HepG2 (cell line): ENCODE measurements around the gene SPATA33. TPM values are rescaled to one million over a fixed set of nuclear protein-coding genes. Genes with fewer than 3 reads are reported as not detected.

Experiments
- ATAC-seq: fragments of 200-7000 bp; cut with Tn5 transposase; 3 replicates; pipeline ENCODE4 v1.9.1; 2020; ENCODE audit warnings: mild to moderate bottlenecking, moderate library complexity
- BruUV-seq: library from RNA; stranded (reverse); fragments of 400-500 nt; replicated peaks from 2 replicates; lab custom pipeline; 2021; lab: Mats Ljungman, UMichigan
- CTCF ChIA-PET: fragments of 300-600 bp; formaldehyde crosslinking; extraction: SDS; loops from one replicate; lab custom pipeline; 2021; ENCODE audit warnings: low total read pairs, inconsistent platforms, low intra/inter-chr PET ratio; lab: Yijun Ruan, JAX
- POLR2A ChIA-PET: fragments of 350-600 bp; sonication (Branson Sonifier 250); formaldehyde crosslinking; loops from one replicate; lab custom pipeline; 2020; ENCODE audit warnings: antibody characterized with exemption, inconsistent platforms; lab: Yijun Ruan, JAX
- DNase-seq: peaks from one replicate; pipeline ENCODE4 v3.0.0-alpha.2; 2015; ENCODE audit warnings: low spot score
- FAIRE-seq: peaks from 3 replicates; lab custom pipeline; 2011; peaks lifted over from hg19 to GRCh38; lab: Jason Lieb, UNC
- H2AFZ ChIP-seq: one replicate; pipeline ENCODE4 v1.6.1; 2011; ENCODE audit warnings: low read length, inconsistent platforms
- H3K27ac ChIP-seq: fragments of 300-600 bp; 3 replicates; pipeline ENCODE4 v1.8.0; 2011; ENCODE audit warnings: mixed run types, mild to moderate bottlenecking, mixed read lengths, low read length, inconsistent platforms; ENCODE audit not compliant: insufficient read depth; ENCODE audit errors: extremely low read length
- H3K27me3 ChIP-seq, 2 experiments: fragments of 200-600 bp in 1 of 2; 2 replicates in 1 of 2; 3 replicates in 1 of 2; pipeline versions ENCODE4 v1.6.0 to v1.8.0; 2011; ENCODE audit warnings: low read length in 2 of 2, mild to moderate bottlenecking in 2 of 2, moderate library complexity in 2 of 2, inconsistent platforms in 1 of 2; ENCODE audit not compliant: insufficient read depth in 2 of 2, control insufficient read depth in 1 of 2
- H3K36me3 ChIP-seq, 2 experiments: fragments of 200-600 bp in 1 of 2; replicated peaks in 1 of 2; 2 replicates in 1 of 2; 3 replicates in 1 of 2; pipeline versions ENCODE4 v1.5.1 to v1.8.0; 2011; ENCODE audit warnings: low read length in 2 of 2, inconsistent platforms in 1 of 2; ENCODE audit not compliant: insufficient read depth in 2 of 2, control insufficient read depth in 1 of 2
- H3K4me1 ChIP-seq: 2 replicates; pipeline ENCODE4 v1.5.1; 2012; ENCODE audit warnings: low read length, inconsistent platforms; ENCODE audit not compliant: insufficient read depth
- H3K4me2 ChIP-seq: 2 replicates; pipeline ENCODE4 v1.6.0; 2011; ENCODE audit warnings: low read depth, low read length, inconsistent platforms
- H3K4me3 ChIP-seq, 3 experiments: fragments of 200-600 bp in 1 of 3; sonication (generic), shearing (Covaris generic) in 1 of 3; replicated peaks in 1 of 3; 2 replicates each; pipeline ENCODE4 v1.5.1; 2011 to 2016; ENCODE audit warnings: low read length in 3 of 3, inconsistent platforms in 2 of 3, low read depth in 2 of 3, mild to moderate bottlenecking in 2 of 3, control low read depth in 1 of 3, mixed read lengths in 1 of 3; ENCODE audit not compliant: insufficient read depth in 1 of 3
- H3K79me2 ChIP-seq: one replicate; pipeline ENCODE4 v1.6.1; 2011; ENCODE audit warnings: low read length, inconsistent platforms; ENCODE audit not compliant: insufficient read depth
- H3K9ac ChIP-seq: 2 replicates; pipeline ENCODE4 v1.6.0; 2011; ENCODE audit warnings: mild to moderate bottlenecking, low read depth, low read length, inconsistent platforms; ENCODE audit not compliant: insufficient read depth
- H3K9me3 ChIP-seq: 2 replicates; pipeline ENCODE4 v1.5.1; 2012; ENCODE audit warnings: mild to moderate bottlenecking, low read length
- H4K20me1 ChIP-seq: 2 replicates; pipeline ENCODE4 v1.6.0; 2011; ENCODE audit warnings: inconsistent platforms, mild to moderate bottlenecking, low read length, moderate library complexity; ENCODE audit not compliant: insufficient read depth
- ATF3 ChIP-seq: sonication (generic); formaldehyde crosslinking; IDR thresholded peaks from 2 replicates; pipeline ENCODE4 v1.4.0; 2020; ENCODE audit warnings: missing genetic modification reagents
- CENPX ChIP-seq: sonication (generic); formaldehyde crosslinking; IDR thresholded peaks from 2 replicates; pipeline ENCODE4 v1.9.0; 2021; ENCODE audit warnings: mild to moderate bottlenecking, missing genetic modification reagents, moderate library complexity
- CREBL2 ChIP-seq: sonication (generic); formaldehyde crosslinking; IDR thresholded peaks from 2 replicates; pipeline ENCODE4 v1.8.1; 2023; ENCODE audit warnings: missing genetic modification reagents, mild to moderate bottlenecking, borderline replicate concordance
- CTCF ChIP-seq: sonication (generic); formaldehyde crosslinking; IDR thresholded peaks from 2 replicates; pipeline ENCODE4 v1.5.0; 2020; ENCODE audit warnings: mild to moderate bottlenecking, missing genetic modification reagents, moderate library complexity
- ERF ChIP-seq: IDR thresholded peaks from 2 replicates; pipeline ENCODE4 v1.6.1; 2018; ENCODE audit warnings: missing biosample characterization, missing genetic modification reagents
- HNRNPL ChIP-seq: fragments of 200-400 bp; formaldehyde crosslinking; IDR thresholded peaks from 2 replicates; pipeline ENCODE4 v1.6.1; 2017; ENCODE audit warnings: mild to moderate bottlenecking, low read depth, low read length
- KDM3A ChIP-seq: IDR thresholded peaks from 2 replicates; pipeline ENCODE4 v1.6.1; 2018; ENCODE audit warnings: low read depth, missing compliant biosample characterization
- MEF2D ChIP-seq: sonication (generic); formaldehyde crosslinking; IDR thresholded peaks from 2 replicates; pipeline ENCODE4 v1.5.1; 2020; ENCODE audit warnings: mild to moderate bottlenecking, missing genetic modification reagents
- PHB2 ChIP-seq: fragments of 450-650 bp; IDR thresholded peaks from 2 replicates; pipeline ENCODE4 v1.6.1; 2018; ENCODE audit not compliant: partially characterized antibody
- RAD21 ChIP-seq: fragments of 450-650 bp; formaldehyde crosslinking; IDR thresholded peaks from 2 replicates; pipeline ENCODE4 v1.5.0; 2020; ENCODE audit warnings: mild to moderate bottlenecking
- RAD51 ChIP-seq: fragments of 450-650 bp; IDR thresholded peaks from 2 replicates; pipeline ENCODE4 v1.6.1; 2016; ENCODE audit warnings: borderline replicate concordance
- SKI ChIP-seq: fragments of 450-650 bp; IDR thresholded peaks from one replicate; pipeline ENCODE4 v1.6.1; 2018; ENCODE audit warnings: mild to moderate bottlenecking; ENCODE audit not compliant: partially characterized antibody
- SRSF1 ChIP-seq: fragments of 200-400 bp; formaldehyde crosslinking; optimal IDR thresholded peaks from 2 replicates; pipeline ENCODE3; 2017; ENCODE audit warnings: mild to moderate bottlenecking, low read depth, low read length, moderate library complexity
- TFDP2 ChIP-seq: sonication (generic); formaldehyde crosslinking; IDR thresholded peaks from 2 replicates; pipeline ENCODE4 v1.4.0; 2020; ENCODE audit warnings: missing genetic modification reagents
- ZBTB21 ChIP-seq: sonication (generic); formaldehyde crosslinking; IDR thresholded peaks from 2 replicates; pipeline ENCODE4 v1.4.0; 2020; ENCODE audit warnings: missing genetic modification reagents
- ZBTB39 ChIP-seq: sonication (generic); formaldehyde crosslinking; IDR thresholded peaks from 2 replicates; pipeline ENCODE4 v1.5.0; 2020; ENCODE audit warnings: missing genetic modification reagents
- ZNF10 ChIP-seq: sonication (generic); formaldehyde crosslinking; IDR thresholded peaks from 2 replicates; pipeline ENCODE4 v1.4.0; 2020; ENCODE audit warnings: mild to moderate bottlenecking, low read depth, missing genetic modification reagents, borderline replicate concordance
- ZNF629 ChIP-seq: sonication (generic); formaldehyde crosslinking; conservative IDR thresholded peaks from 2 replicates; pipeline ENCODE4 v1.5.0; 2020; ENCODE audit warnings: missing genetic modification reagents
- ZNF850 ChIP-seq: sonication (generic); formaldehyde crosslinking; conservative IDR thresholded peaks from 2 replicates; pipeline ENCODE4 v1.9.0; 2021; ENCODE audit warnings: mild to moderate bottlenecking, missing genetic modification reagents
- WGBS: methylation state at CpG from one replicate; pipeline ENCODE4 v1.1.6; 2017; ENCODE audit warnings: low lambda C conversion rate; 5-methylcytosine and 5-hydroxymethylcytosine counted together
- in situ Hi-C: cut with HindIII; loops from 2 replicates; pipeline ENCODE4 v1.10.0; 2017; ENCODE audit warnings: low pct_unique_long_range_greater_than_20kb; ENCODE audit not compliant: extremely low pct_ligation_motif_present
- intact Hi-C: fragments of 100-400 bp; cut with micrococcal nuclease; formaldehyde crosslinking; loops from one replicate; pipeline ENCODE4 v1.10.0; 2022; ENCODE audit not compliant: unreplicated experiment
- polyA plus RNA-seq, 8 experiments: library from polyadenylated mRNA; depleted of rRNA in 3 of 8; stranded (reverse) in 7 of 8; unstranded in 1 of 8; fragments of >200 nt; fragmentation: Illumina TruSeq in 4 of 8; extraction: Trizol in 4 of 8; gene quantifications; 2 replicates each; pipeline versions ENCODE4 v1.2.1 to v1.2.3, GENCODE V29; 2011 to 2016; ENCODE audit warnings: low read depth in 4 of 8, missing spikeins in 1 of 8, mixed read lengths in 1 of 8; ENCODE audit not compliant: insufficient read depth in 1 of 8
- total RNA-seq, 5 experiments: library from RNA; depleted of rRNA; stranded (reverse); fragments of >200 nt; fragmentation: Illumina TruSeq; extraction: Trizol; gene quantifications; 2 replicates each; pipeline ENCODE4 v1.2.3, GENCODE V29; 2016; ENCODE audit warnings: low read depth in 1 of 5

Gene SPATA33
- total and polyA plus RNA-seq, 2 of the 13 experiments (the other 11 are each of a cell fraction or from before 2014, with no cell fraction given): 5.7 to 11.0 TPM

- WGBS: 3% methylated on average over 9 of the region's 30 CpGs
- ATAC-seq (peak; percentile 59), FAIRE-seq (peak; percentile 96), DNase-seq (peak; percentile 99)
- peak overlapping the region; percentile 83 for H3K9ac ChIP-seq
- H3K4me2 ChIP-seq: peak overlapping the region; percentile 99
- BruUV-seq: no TSS peak
- intact Hi-C loops (loop anchor here (2.0 to 10.0 kb wide), 4 partner anchors 13 to 217 kb away; partner anchors contain the start of genes CDK10, MC1R and SPIRE2), in situ Hi-C loops (loop anchor here (5.0 kb wide), 1 partner anchor 43 kb away; the partner anchor contains the start of genes CHMP1A and SPATA33)
- no peaks in the 10 kb centered on the region for H4K20me1 ChIP-seq
- peak overlapping the region; percentile 71 to 89 (median 84) for H3K4me3 ChIP-seq
- peak overlapping the region; percentile 82 for H3K27ac ChIP-seq
- H3K36me3 ChIP-seq: peaks cover 5 to 14% of the 10 kb centered on the region in 2 experiments; a peak in 2 of 5 replicates
- no peaks in the 10 kb centered on the region for H3K27me3 ChIP-seq
- ChIA-PET CTCF (interaction anchor here (1.2 to 1.4 kb wide), 2 partner anchors 13 to 93 kb away, joined by 3 to 4 read pairs; no protein-coding TSS in a partner anchor), POLR2A (interaction anchor here (0.8 to 3.0 kb wide), 22 partner anchors 8 to 222 kb away, joined by 3 to 32 read pairs (median 6); partner anchors contain the start of genes CDK10, CHMP1A, FANCA and MC1R)
- H3K4me1 ChIP-seq: peaks cover 45% of the 10 kb centered on the region
- no peak overlapping the region for H2AFZ ChIP-seq
- H3K9me3 ChIP-seq: no peaks in the 10 kb centered on the region
- peaks cover 2% of the 10 kb centered on the region for H3K79me2 ChIP-seq
- TF ChIP-seq ZNF850 (CRISPR knock-in tag) (no peak), CENPX (no peak), ATF3 (CRISPR knock-in tag) (peak; percentile 91), ZBTB21 (peak; percentile 97), KDM3A (peak; percentile 90), MEF2D (CRISPR knock-in tag) (peak; percentile 68; the same call in 1 of the 2 replicates), SRSF1 (no peak), ZNF629 (CRISPR knock-in tag) (no peak), CTCF (CRISPR knock-in tag) (peak; percentile 97), ZNF10 (CRISPR knock-in tag) (no peak), RAD51 (peak; percentile 85), PHB2 (no peak), SKI (peak; percentile 87), CREBL2 (CRISPR knock-in tag) (no peak), ZBTB39 (CRISPR knock-in tag) (0 out of 2 replicates have a peak, but pooled peaks have one; percentile 60), HNRNPL (peak; percentile 81), TFDP2 (peak; percentile 63; the same call in 1 of the 2 replicates), ERF (CRISPR knock-in tag) (peak; percentile 85; the same call in 1 of the 2 replicates), RAD21 (peak; percentile 96)
Observed at GRCh38 chr16:89700100-89700648, 42.5 kb downstream of the SPATA33 start.
